Tibial nerve (tissue), 4 donors: ENCODE results near the gene WARS2. TPM values are rescaled to one million over a fixed set of nuclear protein-coding genes. Genes with fewer than 3 reads are reported as not detected.

Experiments used
- DNase-seq, 2 donors: peaks; one replicate each; pipeline ENCODE4 v3.0.0-alpha.2; 2019; ENCODE audit warnings: low spot score in 2 of 2
- H3K27ac ChIP-seq, 4 donors: fragments of 200-600 bp; sonication (generic) in 3 of 4; one replicate each; pipeline ENCODE4 v1.5.1; 2017 to 2019; ENCODE audit warnings: mild to moderate bottlenecking in 1 of 4
- H3K27me3 ChIP-seq, 2 donors: fragments of 200-600 bp; sonication (generic) in 1 of 2; one replicate each; pipeline versions ENCODE4 v1.5.1 to v1.6.0; 2017 to 2019
- H3K36me3 ChIP-seq, 3 donors: fragments of 200-600 bp; sonication (generic); one replicate each; pipeline ENCODE4 v1.5.1; 2018 to 2019
- H3K4me1 ChIP-seq, 4 donors: fragments of 200-600 bp; sonication (generic) in 3 of 4; one replicate each; pipeline ENCODE4 v1.5.1; 2017 to 2019
- H3K4me3 ChIP-seq, 4 donors: fragments of 200-600 bp; sonication (generic) in 3 of 4; one replicate each; pipeline ENCODE4 v1.5.1; 2017 to 2019; ENCODE audit warnings: mild to moderate bottlenecking in 1 of 4, moderate library complexity in 1 of 4
- H3K9me3 ChIP-seq, 4 donors: fragments of 200-600 bp; sonication (generic) in 3 of 4; one replicate each; pipeline ENCODE4 v1.5.1; 2017 to 2019
- EP300 ChIP-seq, 2 donors: sonication (generic); formaldehyde crosslinking; IDR thresholded peaks; one replicate each; pipeline ENCODE4 v1.6.1; 2017; ENCODE audit warnings: antibody characterized with exemption in 2 of 2, mild to moderate bottlenecking in 1 of 2
- POLR2A ChIP-seq, 2 donors: fragments of 450-650 bp; IDR thresholded peaks; one replicate each; pipeline ENCODE4 v1.6.1; 2017; ENCODE audit warnings: antibody characterized with exemption in 2 of 2, mild to moderate bottlenecking in 2 of 2, moderate library complexity in 2 of 2
- WGBS, 2 donors: methylation state at CpG; one replicate each; pipeline ENCODE4 v1.1.5; 2018; 5-methylcytosine and 5-hydroxymethylcytosine counted together
- small RNA-seq: library from RNA; depleted of rRNA; stranded (forward); fragments of <200 nt; gene quantifications from one replicate; pipeline ENCODE3, GENCODE V24; 2016
- total RNA-seq, 4 donors: library from RNA; depleted of rRNA; stranded (reverse); fragments of >200 nt; gene quantifications; one replicate each; pipeline ENCODE4 v1.1.0, GENCODE V29; 2016
- TF ChIP-seq, protein P1 (sequence below), 5 experiments: fragments of 200-600 bp in 3 of 5; fragments of 450-650 bp in 2 of 5; sonication (generic) in 3 of 5; IDR thresholded peaks; one replicate each; pipeline ENCODE4 v1.5.1; 2016 to 2019; ENCODE audit warnings: antibody characterized with exemption in 5 of 5, mild to moderate bottlenecking in 3 of 5, moderate library complexity in 2 of 5

Gene WARS2
- total RNA-seq, 4 donors from 2014 or later: 18.9 to 31.0 (median 22.0) TPM

DNA sequence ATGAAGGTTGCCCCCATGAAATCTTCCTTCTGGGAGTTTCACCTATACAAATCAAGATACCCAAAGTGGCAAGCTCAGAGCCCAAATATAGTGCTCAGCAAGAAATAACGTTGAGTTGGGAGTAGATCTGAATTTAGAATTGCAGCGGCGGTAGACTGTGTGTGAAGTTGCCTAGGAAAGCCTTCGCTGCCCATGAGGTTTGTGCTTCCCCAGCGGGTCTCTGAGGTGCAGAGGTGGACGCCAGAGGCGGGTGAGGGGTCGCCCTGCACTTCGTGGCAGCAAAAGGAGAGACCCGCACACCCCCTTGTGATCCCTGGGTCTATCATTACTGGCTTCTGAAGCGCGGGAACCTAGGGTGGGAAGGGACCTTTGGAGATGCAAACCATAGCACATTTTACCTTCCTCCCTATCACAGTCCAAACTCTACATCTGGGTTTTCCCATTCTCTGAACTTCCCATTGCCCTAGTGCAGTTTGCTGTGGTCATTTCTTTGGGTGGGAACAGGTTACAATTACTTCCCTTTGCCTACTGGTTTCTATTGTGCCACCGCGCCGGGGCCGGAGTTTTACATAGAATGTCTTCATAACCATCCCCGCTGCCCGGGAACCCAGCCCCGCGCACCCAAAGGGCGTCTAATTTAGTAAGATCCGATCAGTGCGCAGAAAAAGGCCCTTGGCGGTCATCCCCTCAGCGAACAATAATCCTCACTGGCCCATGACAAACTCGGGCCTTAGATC lies 157.5 kb downstream of the WARS2 start:
- H3K9me3 ChIP-seq: no peaks in the 10 kb centered on the region
- peaks cover 0 to 71% (median 15%) of the 10 kb centered on the region in 4 donors for H3K4me1 ChIP-seq
- no peak for TF ChIP-seq POLR2A (IDR thresholded peaks at IDR 0.05)
- TF ChIP-seq, protein P1, sequence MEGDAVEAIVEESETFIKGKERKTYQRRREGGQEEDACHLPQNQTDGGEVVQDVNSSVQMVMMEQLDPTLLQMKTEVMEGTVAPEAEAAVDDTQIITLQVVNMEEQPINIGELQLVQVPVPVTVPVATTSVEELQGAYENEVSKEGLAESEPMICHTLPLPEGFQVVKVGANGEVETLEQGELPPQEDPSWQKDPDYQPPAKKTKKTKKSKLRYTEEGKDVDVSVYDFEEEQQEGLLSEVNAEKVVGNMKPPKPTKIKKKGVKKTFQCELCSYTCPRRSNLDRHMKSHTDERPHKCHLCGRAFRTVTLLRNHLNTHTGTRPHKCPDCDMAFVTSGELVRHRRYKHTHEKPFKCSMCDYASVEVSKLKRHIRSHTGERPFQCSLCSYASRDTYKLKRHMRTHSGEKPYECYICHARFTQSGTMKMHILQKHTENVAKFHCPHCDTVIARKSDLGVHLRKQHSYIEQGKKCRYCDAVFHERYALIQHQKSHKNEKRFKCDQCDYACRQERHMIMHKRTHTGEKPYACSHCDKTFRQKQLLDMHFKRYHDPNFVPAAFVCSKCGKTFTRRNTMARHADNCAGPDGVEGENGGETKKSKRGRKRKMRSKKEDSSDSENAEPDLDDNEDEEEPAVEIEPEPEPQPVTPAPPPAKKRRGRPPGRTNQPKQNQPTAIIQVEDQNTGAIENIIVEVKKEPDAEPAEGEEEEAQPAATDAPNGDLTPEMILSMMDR (IDR thresholded peaks at IDR 0.05): no peak
- TF ChIP-seq EP300 (IDR thresholded peaks at IDR 0.05): no peak
- DNase-seq: no peak
- H3K4me3 ChIP-seq: peak overlapping the region in 1 of 4 donors; percentile 67
- 29 to 36% methylated on average over 26 of the region's 26 CpGs for WGBS, 2 donors
- H3K27ac ChIP-seq: peak overlapping the region in 2 of 4 donors; percentile 91 to 93
- no peaks in the 10 kb centered on the region for H3K36me3 ChIP-seq
- peaks cover 0 to 100% of the 10 kb centered on the region in 2 donors for H3K27me3 ChIP-seq

DNA sequence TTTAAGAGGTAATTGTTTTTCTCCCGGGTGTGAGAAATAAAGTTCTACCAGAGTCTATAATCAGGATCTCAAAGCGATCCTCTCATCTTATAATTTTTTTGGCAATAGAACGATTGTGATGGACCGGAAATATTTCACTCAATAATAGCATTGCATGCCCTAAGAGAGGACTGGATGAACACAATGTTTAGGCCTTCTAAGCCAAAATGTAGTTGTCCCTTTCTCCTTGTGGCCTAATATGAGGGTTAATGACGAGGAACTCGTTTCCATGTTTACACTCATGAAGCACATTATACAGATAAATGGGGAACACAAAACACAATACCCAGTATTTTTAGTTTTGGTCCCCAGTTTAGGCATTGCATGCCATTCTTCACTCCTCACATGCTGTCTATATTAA lies 158.2 kb downstream of the WARS2 start:
- Histone ChIP-seq H3K36me3 (no peaks in the 10 kb centered on the region), H3K4me1 (peaks cover 0 to 64% (median 11%) of the 10 kb centered on the region in 4 donors), H3K27me3 (peaks cover 0 to 99% of the 10 kb centered on the region in 2 donors), H3K9me3 (no peaks in the 10 kb centered on the region), H3K27ac (peak overlapping the region in 2 of 4 donors; percentile 25 to 93), H3K4me3 (peak overlapping the region in 1 of 4 donors; percentile 67)
- DNase-seq: no peak
- WGBS, 2 donors: 42 to 48% methylated on average over 6 of the region's 6 CpGs
- no peak for TF ChIP-seq EP300 (IDR thresholded peaks at IDR 0.05)
- no peak for TF ChIP-seq POLR2A (IDR thresholded peaks at IDR 0.05)
- TF ChIP-seq, protein P1 (IDR thresholded peaks at IDR 0.05): no peak

DNA sequence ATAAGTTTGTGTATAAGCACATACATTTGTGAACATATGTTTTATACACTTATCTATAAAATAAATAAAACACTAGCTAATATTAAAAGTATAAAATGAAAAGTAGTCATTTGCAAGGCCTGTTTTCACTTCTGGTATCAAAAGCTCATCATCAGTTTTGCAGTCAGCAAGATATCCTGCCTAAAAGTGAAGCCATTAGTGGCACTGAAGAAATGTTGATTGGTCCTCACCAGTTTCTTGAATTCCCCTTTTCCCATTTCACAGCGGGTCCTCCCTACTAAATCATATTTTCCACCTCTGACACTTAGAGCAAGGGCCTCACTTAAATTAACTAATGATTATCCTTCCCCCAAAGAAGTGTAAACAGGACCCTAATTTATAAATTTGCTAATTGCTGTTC lies 159.0 kb downstream of the WARS2 start:
- peaks cover 0 to 94% of the 10 kb centered on the region in 2 donors for H3K27me3 ChIP-seq
- 32 to 45% methylated on average over 1 of the region's 1 CpG for WGBS, 2 donors
- peak overlapping the region in 2 of 4 donors; percentile 25 to 93 for H3K27ac ChIP-seq
- no peaks in the 10 kb centered on the region for H3K9me3 ChIP-seq
- H3K36me3 ChIP-seq: no peaks in the 10 kb centered on the region
- TF ChIP-seq POLR2A (IDR thresholded peaks at IDR 0.05): no peak
- TF ChIP-seq EP300 (IDR thresholded peaks at IDR 0.05): no peak
- TF ChIP-seq, protein P1 (IDR thresholded peaks at IDR 0.05): no peak
- peaks cover 0 to 61% (median 9%) of the 10 kb centered on the region in 4 donors for H3K4me1 ChIP-seq
- no peak for DNase-seq
- no peak overlapping the region for H3K4me3 ChIP-seq

Small RNAs within 50 kb of the gene (small RNA-seq; reads per million reads assigned to genes)
- gene AL139420.2: not detected

Other genes starting within 250 kb of the WARS2 start
- 10 to 100 TPM; 38.7 to 57.0 (median 48.2) TPM for gene TBX15, start 152.3 kb downstream of the WARS2 start, total RNA-seq
- not detected for gene HAO2, start 228.1 kb upstream of the WARS2 start, total RNA-seq